UCSD-AML1 (cell line): ENCODE data around the gene AMZ2.

ENCODE experiments used
- DNase-seq: peaks from one replicate; lab custom pipeline; 2025; ENCODE audit not compliant: unreplicated experiment; lab: John Stamatoyannopoulos, UW

The AMZ2 gene

GRCh38 chr17:68290268-68290954 lies 42.6 kb downstream of the AMZ2 start:
- DNase-seq: peak; percentile 29

GRCh38 chr17:68290955-68291835 lies 43.4 kb downstream of the AMZ2 start, which contains the start of the genes ARSG and SLC16A6:
Gene ARSG, plus strand, starts transcription at chr17:68291495. Its CDS starts 15,999 bp downstream, at chr17:68307494.
Gene SLC16A6, minus strand, starts transcription at chr17:68291127. Its CDS starts 12,807 bp downstream, at chr17:68278320.
- DNase-seq: peak; percentile 36

GRCh38 chr17:68291836-68292688 lies 44.2 kb downstream of the AMZ2 start:
- peak; percentile 77 for DNase-seq

- no peak for DNase-seq
Measured at GRCh38 chr17:68292689-68293040, 44.8 kb downstream of the AMZ2 start.

- no peak for DNase-seq
Measured at GRCh38 chr17:68293490-68294195, 45.8 kb downstream of the AMZ2 start.

GRCh38 chr17:68294196-68294555 lies 46.3 kb downstream of the AMZ2 start:
- no peak for DNase-seq

GRCh38 chr17:68294617-68295016 lies 46.8 kb downstream of the AMZ2 start:
- no peak for DNase-seq

GRCh38 chr17:68295086-68295485 lies 47.2 kb downstream of the AMZ2 start:
- no peak for DNase-seq

GRCh38 chr17:68296217-68297191 lies 48.7 kb downstream of the AMZ2 start:
- no peak for DNase-seq

GRCh38 chr17:68297195-68297594 lies 49.4 kb downstream of the AMZ2 start:
- no peak for DNase-seq

- no peak for DNase-seq
Measured at GRCh38 chr17:68298601-68299000, 50.8 kb downstream of the AMZ2 start.

- DNase-seq: no peak
Measured at GRCh38 chr17:68299817-68300216, 52.0 kb downstream of the AMZ2 start.

GRCh38 chr17:68301438-68301959 lies 53.7 kb downstream of the AMZ2 start:
- no peak for DNase-seq

GRCh38 chr17:68302066-68302564 lies 54.3 kb downstream of the AMZ2 start:
- no peak for DNase-seq

GRCh38 chr17:68302666-68303065 lies 54.8 kb downstream of the AMZ2 start:
- no peak for DNase-seq

GRCh38 chr17:68304706-68305105 lies 56.9 kb downstream of the AMZ2 start:
- no peak for DNase-seq

- no peak for DNase-seq
Measured at GRCh38 chr17:68305142-68305541, 57.3 kb downstream of the AMZ2 start.
